HEK293 (cell line): ENCODE measurements around the gene OTUD3.
A peak's percentile ranks its signal among the peaks of the same experiment; 100 is the strongest.

Experiments used
- PATZ1 ChIP-seq: fragments of 450-650 bp; formaldehyde crosslinking; IDR thresholded peaks from 2 replicates; pipeline ENCODE4 v1.5.1; 2016; ENCODE audit warnings: missing biosample characterization, missing genetic modification characterization
- PRDM10 ChIP-seq: fragments of 450-650 bp; formaldehyde crosslinking; IDR thresholded peaks from 2 replicates; pipeline ENCODE4 v1.5.1; 2016; ENCODE audit warnings: missing biosample characterization, missing genetic modification characterization
- ZBTB10 ChIP-seq: fragments of 450-650 bp; formaldehyde crosslinking; IDR thresholded peaks from 2 replicates; pipeline ENCODE4 v1.5.1; 2016; ENCODE audit warnings: missing biosample characterization, missing genetic modification characterization
- ZBTB20 ChIP-seq: fragments of 450-650 bp; formaldehyde crosslinking; IDR thresholded peaks from 2 replicates; pipeline ENCODE4 v1.5.1; 2016; ENCODE audit warnings: missing biosample characterization, missing genetic modification characterization
- ZNF2 ChIP-seq: fragments of 450-650 bp; formaldehyde crosslinking; IDR thresholded peaks from 2 replicates; pipeline ENCODE4 v1.5.1; 2016; ENCODE audit warnings: missing biosample characterization, missing genetic modification characterization
- ZNF280D ChIP-seq: fragments of 450-650 bp; formaldehyde crosslinking; IDR thresholded peaks from 2 replicates; pipeline ENCODE4 v1.5.1; 2016; ENCODE audit warnings: missing biosample characterization, missing genetic modification characterization
- ZNF416 ChIP-seq: fragments of 450-650 bp; formaldehyde crosslinking; IDR thresholded peaks from 2 replicates; pipeline ENCODE4 v1.5.1; 2016; ENCODE audit warnings: missing biosample characterization, missing genetic modification characterization
- ZNF777 ChIP-seq: fragments of 450-650 bp; formaldehyde crosslinking; IDR thresholded peaks from 2 replicates; pipeline ENCODE4 v1.5.1; 2017; ENCODE audit warnings: missing biosample characterization, missing genetic modification characterization, borderline replicate concordance
- TF ChIP-seq, protein P1 (sequence below): fragments of 450-650 bp; formaldehyde crosslinking; IDR thresholded peaks from 2 replicates; pipeline ENCODE4 v1.5.1; 2016; ENCODE audit warnings: missing biosample characterization, missing genetic modification characterization
- TF ChIP-seq, protein P2 (sequence below): fragments of 450-650 bp; formaldehyde crosslinking; IDR thresholded peaks from 2 replicates; pipeline ENCODE4 v1.5.1; 2016; ENCODE audit warnings: missing biosample characterization, missing genetic modification characterization
- TF ChIP-seq, protein P3 (sequence below): fragments of 450-650 bp; formaldehyde crosslinking; IDR thresholded peaks from 2 replicates; pipeline ENCODE4 v1.5.1; 2016; ENCODE audit warnings: missing biosample characterization, missing genetic modification characterization, low read depth

The OTUD3 gene

GRCh38 chr1:19882111-19883071 is at the start of gene OTUD3 (continued):
- no peak for TF ChIP-seq ZNF280D (tag by site-specific recombination)
- TF ChIP-seq, protein P1, sequence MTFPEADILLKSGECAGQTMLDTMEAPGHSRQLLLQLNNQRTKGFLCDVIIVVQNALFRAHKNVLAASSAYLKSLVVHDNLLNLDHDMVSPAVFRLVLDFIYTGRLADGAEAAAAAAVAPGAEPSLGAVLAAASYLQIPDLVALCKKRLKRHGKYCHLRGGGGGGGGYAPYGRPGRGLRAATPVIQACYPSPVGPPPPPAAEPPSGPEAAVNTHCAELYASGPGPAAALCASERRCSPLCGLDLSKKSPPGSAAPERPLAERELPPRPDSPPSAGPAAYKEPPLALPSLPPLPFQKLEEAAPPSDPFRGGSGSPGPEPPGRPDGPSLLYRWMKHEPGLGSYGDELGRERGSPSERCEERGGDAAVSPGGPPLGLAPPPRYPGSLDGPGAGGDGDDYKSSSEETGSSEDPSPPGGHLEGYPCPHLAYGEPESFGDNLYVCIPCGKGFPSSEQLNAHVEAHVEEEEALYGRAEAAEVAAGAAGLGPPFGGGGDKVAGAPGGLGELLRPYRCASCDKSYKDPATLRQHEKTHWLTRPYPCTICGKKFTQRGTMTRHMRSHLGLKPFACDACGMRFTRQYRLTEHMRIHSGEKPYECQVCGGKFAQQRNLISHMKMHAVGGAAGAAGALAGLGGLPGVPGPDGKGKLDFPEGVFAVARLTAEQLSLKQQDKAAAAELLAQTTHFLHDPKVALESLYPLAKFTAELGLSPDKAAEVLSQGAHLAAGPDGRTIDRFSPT (tag by site-specific recombination), result peak; percentile 71
- peak; percentile 21; the same call in 1 of the 2 replicates for TF ChIP-seq ZBTB20
- TF ChIP-seq PATZ1 (tag by site-specific recombination), result 0 out of 2 replicates have a peak, but pooled peaks have one; percentile 25
- peak; percentile 60 for TF ChIP-seq PRDM10 (tag by site-specific recombination)
- TF ChIP-seq ZNF777 (tag by site-specific recombination), result no peak
- no peak for TF ChIP-seq ZNF416 (tag by site-specific recombination)
- TF ChIP-seq ZBTB10 (tag by site-specific recombination), result peak; percentile 88
- TF ChIP-seq, protein P2, sequence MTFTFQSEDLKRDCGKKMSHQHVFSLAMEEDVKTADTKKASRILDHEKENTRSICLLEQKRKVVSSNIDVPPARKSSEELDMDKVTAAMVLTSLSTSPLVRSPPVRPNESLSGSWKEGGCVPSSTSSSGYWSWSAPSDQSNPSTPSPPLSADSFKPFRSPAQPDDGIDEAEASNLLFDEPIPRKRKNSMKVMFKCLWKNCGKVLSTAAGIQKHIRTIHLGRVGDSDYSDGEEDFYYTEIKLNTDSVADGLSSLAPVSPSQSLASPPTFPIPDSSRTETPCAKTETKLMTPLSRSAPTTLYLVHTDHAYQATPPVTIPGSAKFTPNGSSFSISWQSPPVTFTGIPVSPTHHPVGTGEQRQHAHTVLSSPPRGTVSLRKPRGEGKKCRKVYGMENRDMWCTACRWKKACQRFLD (tag by site-specific recombination), result no peak
- TF ChIP-seq, protein P3, sequence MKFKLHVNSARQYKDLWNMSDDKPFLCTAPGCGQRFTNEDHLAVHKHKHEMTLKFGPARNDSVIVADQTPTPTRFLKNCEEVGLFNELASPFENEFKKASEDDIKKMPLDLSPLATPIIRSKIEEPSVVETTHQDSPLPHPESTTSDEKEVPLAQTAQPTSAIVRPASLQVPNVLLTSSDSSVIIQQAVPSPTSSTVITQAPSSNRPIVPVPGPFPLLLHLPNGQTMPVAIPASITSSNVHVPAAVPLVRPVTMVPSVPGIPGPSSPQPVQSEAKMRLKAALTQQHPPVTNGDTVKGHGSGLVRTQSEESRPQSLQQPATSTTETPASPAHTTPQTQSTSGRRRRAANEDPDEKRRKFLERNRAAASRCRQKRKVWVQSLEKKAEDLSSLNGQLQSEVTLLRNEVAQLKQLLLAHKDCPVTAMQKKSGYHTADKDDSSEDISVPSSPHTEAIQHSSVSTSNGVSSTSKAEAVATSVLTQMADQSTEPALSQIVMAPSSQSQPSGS (tag by site-specific recombination), result no peak
- TF ChIP-seq ZNF2, result peak; percentile 71; the same call in 1 of the 2 replicates
